A673 (cell line): ENCODE measurements around the gene CMTM5. TPM values are rescaled to one million over a fixed set of nuclear protein-coding genes. Genes with fewer than 3 reads are reported as not detected.

Experiments used
- BruUV-seq: library from RNA; stranded (reverse); fragments of 400-500 nt; replicated peaks from 2 replicates; lab custom pipeline; 2021; lab: Mats Ljungman, UMichigan
- CTCF ChIA-PET: fragments of 300-600 bp; sonication (Branson Sonifier 250); formaldehyde crosslinking; loops from one replicate; lab custom pipeline; 2022; ENCODE audit warnings: antibody characterized with exemption; lab: Charles Lee
- POLR2A ChIA-PET: fragments of 300-600 bp; sonication (Branson Sonifier 250); formaldehyde crosslinking; loops from one replicate; lab custom pipeline; 2022; ENCODE audit warnings: antibody characterized with exemption; ENCODE audit not compliant: low non-redundant PET; lab: Charles Lee
- DNase-seq: peaks from one replicate; pipeline ENCODE4 v3.0.0-alpha.2; 2015; ENCODE audit warnings: low spot score
- H3K27ac ChIP-seq: fragments of 200-600 bp; sonication (generic); 2 replicates; pipeline ENCODE4 v1.5.1; 2016; ENCODE audit warnings: mixed run types, low read depth, mild to moderate bottlenecking, mixed read lengths, antibody characterized with exemption, low read length; ENCODE audit not compliant: poor library complexity, severe bottlenecking
- H3K27me3 ChIP-seq: fragments of 200-600 bp; sonication (generic); replicated peaks from 2 replicates; pipeline ENCODE4 v1.6.1; 2017; ENCODE audit warnings: mixed run types, low read depth, mild to moderate bottlenecking, mixed read lengths, antibody characterized with exemption, low read length; ENCODE audit not compliant: insufficient read depth, poor library complexity
- H3K36me3 ChIP-seq: fragments of 200-600 bp; sonication (generic); 2 replicates; pipeline ENCODE4 v1.6.1; 2016; ENCODE audit warnings: mixed run types, mild to moderate bottlenecking, mixed read lengths, antibody characterized with exemption, low read length; ENCODE audit not compliant: insufficient read depth, poor library complexity, severe bottlenecking
- H3K4me1 ChIP-seq: fragments of 200-600 bp; sonication (generic); 2 replicates; pipeline ENCODE4 v1.6.1; 2017; ENCODE audit warnings: mixed run types, mild to moderate bottlenecking, mixed read lengths, antibody characterized with exemption, low read length; ENCODE audit not compliant: insufficient read depth, poor library complexity, severe bottlenecking
- H3K4me3 ChIP-seq: fragments of 200-600 bp; sonication (generic); 2 replicates; pipeline ENCODE4 v1.5.1; 2016; ENCODE audit warnings: low read depth, mixed run types, mild to moderate bottlenecking, mixed read lengths, low read length; ENCODE audit not compliant: poor library complexity, severe bottlenecking
- H3K9me3 ChIP-seq: fragments of 200-600 bp; sonication (generic); 2 replicates; pipeline ENCODE4 v1.6.1; 2016; ENCODE audit warnings: mixed run types, low read depth, mild to moderate bottlenecking, mixed read lengths, antibody characterized with exemption, low read length; ENCODE audit not compliant: poor library complexity, severe bottlenecking
- CTCF ChIP-seq: fragments of 300-800, 200-600 bp; sonication (generic); conservative IDR thresholded peaks from 2 replicates; pipeline ENCODE4 v1.5.1; 2017; ENCODE audit warnings: low read depth, mild to moderate bottlenecking, antibody characterized with exemption, low read length, moderate library complexity, mixed read lengths
- EZH2 ChIP-seq: fragments of 200-600 bp; sonication (generic); IDR thresholded peaks from 2 replicates; pipeline ENCODE4 v1.6.1; 2017; ENCODE audit warnings: borderline replicate concordance, low read depth, mild to moderate bottlenecking, mixed read lengths, antibody characterized with exemption, low read length; ENCODE audit not compliant: poor library complexity, severe bottlenecking
- intact Hi-C: fragments of 100-400 bp; cut with micrococcal nuclease; formaldehyde crosslinking; loops from one replicate; pipeline ENCODE4 v1.10.0; 2022; ENCODE audit not compliant: unreplicated experiment
- total RNA-seq: library from RNA; stranded (reverse); gene quantifications from 2 replicates; pipeline ENCODE4 v1.2.3, GENCODE V29; 2021

Gene CMTM5
- total RNA-seq, 1 experiment from 2014 or later, result not detected

GRCh38 chr14:23407516-23408306 is 30.9 kb downstream of the CMTM5 start, which contains the start of gene MYH6:
MYH6 (minus strand) TSS chr14:23408273; CDS start chr14:23407223, 1,050 bp downstream.
- H3K27ac ChIP-seq, result no peak within 1 kb of the TSS
- no peaks in the 10 kb centered on the region for H3K9me3 ChIP-seq
- no peak for DNase-seq
- no TSS peak for BruUV-seq
- H3K27me3 ChIP-seq, result peaks cover 11% of the 10 kb centered on the region
- ChIA-PET CTCF (no interaction called here), POLR2A (no interaction called here)
- H3K4me3 ChIP-seq, result no peak within 1 kb of the TSS
- no peaks in the 10 kb centered on the region for H3K4me1 ChIP-seq
- no peaks in the 10 kb centered on the region for H3K36me3 ChIP-seq
- TF ChIP-seq CTCF (no peak), EZH2 (no peak)
- intact Hi-C loops, result no loop called here

GRCh38 chr14:23408307-23408630 is 31.4 kb downstream of the CMTM5 start:
- Histone ChIP-seq H3K27me3 (peaks cover 11% of the 10 kb centered on the region), H3K27ac (no peak overlapping the region), H3K4me1 (no peaks in the 10 kb centered on the region), H3K4me3 (no peak overlapping the region), H3K9me3 (no peaks in the 10 kb centered on the region), H3K36me3 (no peaks in the 10 kb centered on the region)
- intact Hi-C loops, result no loop called here
- DNase-seq, result no peak
- no TSS peak for BruUV-seq
- ChIA-PET POLR2A (no interaction called here), CTCF (no interaction called here)
- no peak for TF ChIP-seq CTCF
- TF ChIP-seq EZH2, result no peak

- Histone ChIP-seq H3K27me3 (peaks cover 7% of the 10 kb centered on the region), H3K4me3 (no peak overlapping the region), H3K9me3 (no peaks in the 10 kb centered on the region), H3K27ac (no peak overlapping the region), H3K4me1 (no peaks in the 10 kb centered on the region), H3K36me3 (no peaks in the 10 kb centered on the region)
- DNase-seq, result no peak
- ChIA-PET POLR2A (no interaction called here), CTCF (no interaction called here)
- TF ChIP-seq EZH2 (no peak), CTCF (no peak)
- no TSS peak for BruUV-seq
- intact Hi-C loops, result no loop called here
These were observed 32.6 kb downstream of the CMTM5 start for GRCh38 chr14:23409475-23409874.
